AG09309 (cell line): ENCODE measurements around the gene SNX33.

Experiments used
- DNase-seq: peaks from one replicate; pipeline ENCODE4 v3.0.0-alpha.2; 2010; ENCODE audit warnings: low read depth
- H3K4me3 ChIP-seq: 2 replicates; pipeline ENCODE4 v1.5.1; 2011; ENCODE audit warnings: mild to moderate bottlenecking, low read depth, low read length, moderate library complexity; ENCODE audit not compliant: control insufficient read depth
- TF ChIP-seq, protein P1 (sequence below): IDR thresholded peaks from 2 replicates; pipeline ENCODE4 v1.5.1; 2011; ENCODE audit warnings: mild to moderate bottlenecking, low read depth, low read length, inconsistent platforms; ENCODE audit not compliant: insufficient read depth, control insufficient read depth; ENCODE audit errors: missing control alignments

Gene SNX33

DNA sequence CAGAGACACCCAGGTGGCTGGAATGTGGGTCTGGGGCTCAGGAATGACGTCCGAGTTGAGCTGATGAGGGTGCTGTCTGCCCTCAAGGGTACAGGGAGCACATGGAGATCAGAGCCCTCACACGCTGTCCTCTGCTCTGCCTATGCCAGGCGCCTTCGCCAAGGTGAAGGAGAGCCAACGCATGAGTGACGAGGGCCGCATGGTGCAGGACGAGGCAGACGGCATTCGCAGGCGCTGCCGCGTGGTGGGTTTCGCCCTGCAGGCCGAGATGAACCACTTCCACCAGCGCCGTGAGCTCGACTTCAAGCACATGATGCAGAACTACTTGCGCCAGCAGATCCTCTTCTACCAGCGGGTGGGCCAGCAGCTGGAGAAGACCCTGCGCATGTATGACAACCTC, 9.1 kb downstream of the SNX33 start:
- TF ChIP-seq, protein P1, sequence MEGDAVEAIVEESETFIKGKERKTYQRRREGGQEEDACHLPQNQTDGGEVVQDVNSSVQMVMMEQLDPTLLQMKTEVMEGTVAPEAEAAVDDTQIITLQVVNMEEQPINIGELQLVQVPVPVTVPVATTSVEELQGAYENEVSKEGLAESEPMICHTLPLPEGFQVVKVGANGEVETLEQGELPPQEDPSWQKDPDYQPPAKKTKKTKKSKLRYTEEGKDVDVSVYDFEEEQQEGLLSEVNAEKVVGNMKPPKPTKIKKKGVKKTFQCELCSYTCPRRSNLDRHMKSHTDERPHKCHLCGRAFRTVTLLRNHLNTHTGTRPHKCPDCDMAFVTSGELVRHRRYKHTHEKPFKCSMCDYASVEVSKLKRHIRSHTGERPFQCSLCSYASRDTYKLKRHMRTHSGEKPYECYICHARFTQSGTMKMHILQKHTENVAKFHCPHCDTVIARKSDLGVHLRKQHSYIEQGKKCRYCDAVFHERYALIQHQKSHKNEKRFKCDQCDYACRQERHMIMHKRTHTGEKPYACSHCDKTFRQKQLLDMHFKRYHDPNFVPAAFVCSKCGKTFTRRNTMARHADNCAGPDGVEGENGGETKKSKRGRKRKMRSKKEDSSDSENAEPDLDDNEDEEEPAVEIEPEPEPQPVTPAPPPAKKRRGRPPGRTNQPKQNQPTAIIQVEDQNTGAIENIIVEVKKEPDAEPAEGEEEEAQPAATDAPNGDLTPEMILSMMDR, result no peak
- H3K4me3 ChIP-seq, result no peak overlapping the region
- no peak for DNase-seq

DNA sequence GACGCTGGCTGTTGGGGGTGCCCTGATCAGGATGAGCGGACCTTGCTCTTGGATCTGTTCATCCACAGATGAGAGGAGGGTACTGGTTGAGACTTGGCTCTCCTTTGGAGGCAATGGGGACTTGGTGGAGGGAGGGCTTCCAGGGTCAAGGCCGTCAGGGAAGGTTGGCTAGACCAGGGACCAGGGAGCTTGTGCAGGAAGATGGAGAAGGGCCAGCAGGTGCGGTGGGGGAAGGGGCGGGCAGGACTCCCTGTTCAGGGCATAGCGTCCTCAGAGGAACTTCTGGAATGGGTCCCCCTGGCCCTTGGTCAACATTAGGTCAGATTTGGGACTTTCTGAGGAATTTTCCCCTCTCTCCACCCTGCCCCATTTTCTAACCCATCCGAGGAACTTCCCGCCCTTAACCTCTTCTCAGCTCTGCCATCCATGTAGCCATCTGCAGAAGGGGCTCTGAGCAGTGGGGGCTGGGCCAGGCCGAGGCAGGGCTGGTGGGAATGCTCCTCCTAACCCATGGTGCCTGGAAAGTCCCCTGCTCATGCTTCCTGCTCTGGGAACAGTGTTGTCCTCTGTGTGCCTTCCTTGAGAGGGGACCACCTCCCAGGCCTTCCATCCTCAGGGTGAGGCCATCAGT, 11.5 kb downstream of the SNX33 start:
- TF ChIP-seq, protein P1, result no peak
- DNase-seq, result no peak
- no peak overlapping the region for H3K4me3 ChIP-seq

DNA sequence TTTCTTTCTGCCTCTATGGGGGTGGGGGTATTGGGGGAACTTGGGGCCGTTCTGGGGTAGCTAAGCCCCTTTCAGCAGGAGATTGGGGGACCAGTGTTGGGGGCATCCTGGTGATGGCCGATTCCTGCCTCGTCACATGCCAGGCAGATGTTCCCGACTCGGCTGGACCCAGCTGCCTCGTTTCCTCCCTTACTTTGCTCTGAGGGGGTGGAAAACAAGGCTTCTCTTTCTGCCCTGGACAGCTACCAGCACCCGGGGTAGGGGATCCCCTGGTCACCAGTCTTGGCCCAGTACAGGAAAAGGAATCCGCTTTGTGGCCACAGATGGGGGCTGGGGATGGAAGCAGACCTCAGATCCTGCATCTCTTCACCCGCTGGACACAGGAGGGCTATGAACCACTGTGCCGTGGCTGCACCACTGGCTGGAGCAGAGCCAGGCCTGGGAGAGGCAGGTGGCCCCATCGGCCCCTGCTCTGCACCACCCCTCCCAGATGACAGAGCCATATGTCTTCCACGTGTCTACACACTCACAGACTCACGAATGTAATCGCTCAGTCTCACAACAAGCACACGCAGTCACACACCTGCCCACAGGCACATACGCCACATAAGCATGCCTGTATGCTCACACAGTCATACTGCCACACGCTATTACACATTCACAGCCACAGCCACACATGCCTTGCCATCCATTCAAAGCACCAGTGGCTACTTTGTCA, 12.4 kb downstream of the SNX33 start:
- no peak overlapping the region for H3K4me3 ChIP-seq
- no peak for DNase-seq
- TF ChIP-seq, protein P1, result no peak

DNA sequence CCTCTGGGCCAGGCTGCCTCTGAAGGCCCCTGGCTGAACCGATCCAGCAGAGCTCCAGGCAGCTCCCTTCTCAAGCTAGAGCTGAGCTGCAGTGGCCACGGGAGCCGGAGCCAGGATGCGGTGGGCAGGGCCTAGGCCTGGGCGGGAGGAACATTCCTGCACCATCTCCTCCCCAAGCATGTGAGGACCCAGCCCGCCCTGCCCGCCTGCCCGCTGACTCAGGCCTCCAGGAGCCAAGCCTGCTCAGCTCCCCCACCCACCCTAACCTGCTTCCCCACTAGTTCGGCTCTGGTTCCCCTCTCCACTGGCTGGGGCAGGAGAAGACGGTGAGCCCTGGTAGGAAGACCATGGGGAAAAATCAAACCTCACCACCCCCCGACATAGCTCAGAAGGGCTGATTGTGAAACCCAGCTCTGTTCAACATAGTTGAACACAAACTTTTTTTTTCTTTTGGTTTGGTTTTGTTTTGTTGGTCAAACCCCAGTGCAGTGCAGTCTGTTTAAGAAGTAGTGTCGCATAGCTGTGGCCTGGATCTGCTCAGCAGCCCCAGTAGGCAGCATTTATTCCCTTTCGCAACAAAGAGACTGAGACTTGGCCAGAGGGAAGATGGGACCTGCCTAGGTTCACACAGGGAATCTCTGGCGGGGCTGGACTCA, 13.5 kb downstream of the SNX33 start:
- no peak overlapping the region for H3K4me3 ChIP-seq
- peak; percentile 77 for DNase-seq
- TF ChIP-seq, protein P1, result no peak

DNA sequence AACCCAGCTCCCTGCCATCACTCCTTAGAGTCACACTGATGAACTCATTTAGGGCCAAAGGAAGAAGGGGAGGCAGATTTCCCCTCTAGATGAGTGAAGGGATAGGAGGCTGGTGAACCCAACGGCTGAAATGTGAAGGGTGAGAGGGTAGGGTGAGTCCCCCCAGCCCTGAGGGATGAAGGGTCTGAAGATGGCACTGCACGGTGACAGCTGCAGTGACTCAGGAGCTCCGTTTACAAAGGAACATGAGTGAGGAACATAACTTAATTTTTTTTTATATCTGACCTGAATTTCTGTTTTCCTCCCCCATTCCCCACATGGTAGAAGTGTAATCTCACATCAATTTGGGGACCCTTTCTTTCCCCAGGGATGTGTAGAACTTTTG, 14.0 kb downstream of the SNX33 start:
- TF ChIP-seq, protein P1, result no peak
- no peak for DNase-seq

DNA sequence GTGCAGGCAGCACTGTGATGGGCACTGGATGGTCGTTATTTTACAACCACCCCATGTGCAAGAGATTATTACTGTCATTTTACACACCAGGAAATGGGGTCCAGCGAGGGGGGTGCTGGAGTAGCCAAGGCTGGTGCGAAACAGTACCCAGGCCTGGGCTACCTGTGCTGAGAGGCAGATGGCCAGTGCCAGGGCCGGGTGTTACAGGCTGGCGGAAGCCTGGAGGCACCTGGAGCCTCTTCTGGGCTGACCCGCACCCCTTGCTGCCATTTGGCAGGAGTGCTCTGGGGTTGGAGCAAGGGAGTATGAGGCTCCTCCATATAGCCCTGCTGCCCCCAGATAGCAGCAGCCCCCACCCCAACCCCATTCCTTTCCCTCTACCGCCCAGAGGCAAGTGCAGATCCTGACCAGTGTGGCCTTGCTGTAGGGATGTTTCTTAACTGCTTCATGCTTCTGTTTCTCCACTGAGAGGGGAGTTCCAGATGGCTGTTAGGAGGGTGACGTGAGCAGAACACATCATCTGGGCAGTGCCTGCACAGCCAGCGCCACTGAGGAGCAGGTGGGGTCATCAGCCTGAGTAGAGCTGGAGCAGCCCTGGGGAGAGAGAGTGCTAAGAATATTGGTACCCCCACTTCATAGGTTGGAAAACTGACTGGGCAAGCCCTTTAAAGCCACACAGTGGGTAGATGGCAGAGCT, 15.3 kb downstream of the SNX33 start:
- no peak for DNase-seq
- TF ChIP-seq, protein P1, result no peak
- H3K4me3 ChIP-seq, result no peak overlapping the region

More for the DNA sequence above, 14.0 kb downstream of the SNX33 start:
- no peak overlapping the region for H3K4me3 ChIP-seq
